GM12801 (cell line): ENCODE measurements around the gene OCA2.

Experiments used
- CTCF ChIP-seq: IDR thresholded peaks from one replicate; pipeline ENCODE4 v1.5.1; 2011; ENCODE audit warnings: control low read depth; ENCODE audit not compliant: insufficient read length; ENCODE audit errors: extremely low read depth

The OCA2 gene

GRCh38 chr15:27821273-27821672, 277.8 kb downstream of the OCA2 start:
- TF ChIP-seq CTCF, result no peak

DNA sequence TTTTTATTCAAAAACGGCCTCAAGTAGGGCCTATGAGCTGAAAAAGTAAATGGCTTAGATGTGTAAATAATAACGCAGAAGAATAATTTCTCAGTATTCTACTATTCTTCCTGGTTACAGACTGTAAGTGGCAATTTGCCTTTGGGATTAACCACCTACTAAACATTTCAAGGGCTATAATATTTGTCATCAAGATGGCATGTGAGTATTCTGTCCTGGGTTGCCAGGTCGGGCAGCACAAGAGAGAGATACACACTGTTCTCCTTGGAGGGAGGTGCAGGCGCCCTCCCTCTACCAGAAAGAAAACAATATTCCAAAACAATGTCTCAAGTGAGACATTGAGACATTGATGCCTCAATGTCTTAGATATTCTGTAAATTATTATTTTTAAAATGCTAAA, 278.4 kb downstream of the OCA2 start:
- no peak for TF ChIP-seq CTCF

- no peak for TF ChIP-seq CTCF
Observed at GRCh38 chr15:27820232-27820631, 278.9 kb downstream of the OCA2 start.

GRCh38 chr15:27817258-27817657, 281.9 kb downstream of the OCA2 start:
- TF ChIP-seq CTCF, result no peak

DNA sequence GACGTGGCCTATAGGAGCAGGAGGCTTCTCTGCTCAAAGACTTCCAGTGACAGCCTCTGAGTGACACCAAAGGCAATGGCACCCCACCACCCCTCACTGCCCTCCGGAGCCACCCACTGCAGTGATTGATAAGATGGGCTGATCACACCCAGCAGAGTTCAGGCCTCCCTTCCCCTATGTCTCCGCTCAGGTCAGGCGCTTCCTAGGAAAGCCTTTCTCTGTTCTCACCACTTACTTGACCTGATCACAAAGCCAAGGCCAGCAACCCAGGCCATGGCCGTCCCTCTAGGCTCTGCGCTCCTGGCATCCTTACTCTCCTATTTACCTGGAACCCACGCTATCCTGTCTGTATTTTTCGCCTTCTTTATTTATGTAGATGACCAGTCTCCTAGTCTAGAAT, 282.3 kb downstream of the OCA2 start:
- no peak for TF ChIP-seq CTCF

DNA sequence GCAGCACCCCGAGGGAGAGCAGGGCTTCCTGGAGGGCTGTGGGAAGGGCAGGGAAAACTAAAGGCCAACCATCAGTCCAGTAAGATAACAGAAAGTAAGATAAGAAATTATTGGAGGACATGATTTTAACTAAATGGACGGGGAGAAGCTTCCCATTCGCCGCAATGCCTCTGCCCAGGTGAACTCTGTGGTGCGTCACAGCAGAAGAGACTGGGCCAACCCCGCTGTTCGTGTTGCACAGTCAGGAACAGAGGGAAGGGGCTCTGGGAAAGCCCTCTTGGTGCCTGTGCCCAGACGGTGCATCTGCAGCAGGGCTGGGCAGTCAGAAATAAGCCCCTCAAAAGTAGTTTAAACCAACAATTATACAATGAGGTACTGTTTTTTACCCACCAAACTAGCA, 284.1 kb downstream of the OCA2 start:
- TF ChIP-seq CTCF, result no peak

DNA sequence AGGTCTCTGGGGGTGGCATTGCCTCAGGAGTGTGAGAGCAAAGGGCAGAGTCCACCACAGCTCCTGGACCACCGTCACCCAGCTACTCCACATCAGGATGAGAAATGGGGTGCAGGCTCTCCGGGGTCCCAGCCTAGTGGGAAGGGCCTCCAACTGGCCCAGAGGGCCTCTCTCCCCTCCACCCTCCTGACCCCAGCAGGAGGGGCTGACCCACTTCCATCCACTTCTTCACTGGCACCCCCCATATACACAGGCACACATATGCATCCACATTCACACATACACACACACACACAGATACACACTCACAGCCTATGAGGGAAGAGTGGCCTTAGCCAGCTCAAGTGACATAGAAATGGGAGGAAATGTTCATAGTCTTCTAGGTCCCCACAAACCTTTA, 286.0 kb downstream of the OCA2 start:
- TF ChIP-seq CTCF, result no peak

- TF ChIP-seq CTCF, result no peak
Observed at GRCh38 chr15:27808182-27808581, 290.9 kb downstream of the OCA2 start.
